SU-DHL-6 (cell line): ENCODE data around the gene AP2M1.

Source experiments
- CTCF ChIP-seq: fragments of 200-600 bp; sonication (generic); IDR thresholded peaks from one replicate; pipeline ENCODE4 v1.5.1; 2017; ENCODE audit warnings: antibody characterized with exemption, mild to moderate bottlenecking, low read length, moderate library complexity; ENCODE audit not compliant: insufficient read depth, poor library complexity, severe bottlenecking
- EZH2phosphoT487 ChIP-seq: fragments of 200-600 bp; sonication (generic), shearing (Covaris generic); conservative IDR thresholded peaks from 2 replicates; pipeline ENCODE4 v1.6.1; 2018; ENCODE audit warnings: mild to moderate bottlenecking, antibody characterized with exemption, low read length, moderate library complexity, mixed read lengths

GRCh38 chr3:184176377-184177330 is 2.0 kb downstream of the AP2M1 start:
- TF ChIP-seq CTCF (no peak), EZH2phosphoT487 (no peak)
